Measurements from ENCODE around the gene ZSCAN2.

- peak in 2 of 4 donors; percentile 7 to 30 for TF ChIP-seq POLR2A (IDR thresholded peaks at IDR 0.05)
- no peak for TF ChIP-seq CTCF (IDR thresholded peaks at IDR 0.05)
These were observed 32.8 kb downstream of the ZSCAN2 start for GRCh38 chr15:84633311-84634227.
